ENCODE data around the gene ELF2.
"Not testable (repeated sequence)": the region's sequence is repeated elsewhere in the genome, so short reads cannot be mapped to it uniquely, and the experiment has no call there.

Gene ELF2

GRCh38 chr4:139142087-139142486 lies 34.9 kb downstream of the ELF2 start:
- no peak for DNase-seq

GRCh38 chr4:139137763-139138162 lies 39.3 kb downstream of the ELF2 start:
- no peak for DNase-seq

- DNase-seq: no peak
These were observed 42.6 kb downstream of the ELF2 start for GRCh38 chr4:139134403-139134802.

- no peak for DNase-seq
These were observed 45.7 kb downstream of the ELF2 start for GRCh38 chr4:139131209-139131870.

GRCh38 chr4:139129206-139129605 lies 47.8 kb downstream of the ELF2 start:
- no peak for DNase-seq

GRCh38 chr4:139126898-139127297 lies 50.1 kb downstream of the ELF2 start:
- no peak for DNase-seq

GRCh38 chr4:139123910-139124309 lies 53.1 kb downstream of the ELF2 start:
- DNase-seq: no peak

- no peak for DNase-seq
These were observed 58.7 kb downstream of the ELF2 start for GRCh38 chr4:139118365-139118764.

GRCh38 chr4:139115226-139115625 lies 61.8 kb downstream of the ELF2 start:
- no peak for DNase-seq

GRCh38 chr4:139114795-139115194 lies 62.2 kb downstream of the ELF2 start:
- not testable (repeated sequence) for DNase-seq

- no peak for DNase-seq
These were observed 64.4 kb downstream of the ELF2 start for GRCh38 chr4:139112650-139113049.

GRCh38 chr4:139108567-139109128 lies 68.4 kb downstream of the ELF2 start:
- DNase-seq: no peak

GRCh38 chr4:139099366-139099982 lies 77.5 kb downstream of the ELF2 start:
- DNase-seq: peak; percentile 81

- no peak for DNase-seq
These were observed 84.7 kb downstream of the ELF2 start for GRCh38 chr4:139092271-139092670.

GRCh38 chr4:139085141-139085540 lies 91.9 kb downstream of the ELF2 start:
- DNase-seq: peak; percentile 31

- DNase-seq: no peak
These were observed 92.3 kb downstream of the ELF2 start for GRCh38 chr4:139084804-139085093.

GRCh38 chr4:139083956-139084803 lies 92.8 kb downstream of the ELF2 start:
- DNase-seq: peak; percentile 85

GRCh38 chr4:139083607-139083955 lies 93.4 kb downstream of the ELF2 start:
- no peak for DNase-seq

GRCh38 chr4:139082750-139083606 lies 94.0 kb downstream of the ELF2 start:
- DNase-seq: peak; percentile 94

GRCh38 chr4:139078926-139079325 lies 98.1 kb downstream of the ELF2 start:
- DNase-seq: no peak

GRCh38 chr4:139077567-139078355 lies 99.3 kb downstream of the ELF2 start:
- DNase-seq: no peak
